ENCODE measurements around the gene SLC44A2. TPM values are rescaled to one million over a fixed set of nuclear protein-coding genes. Genes with fewer than 3 reads are reported as not detected.
A peak's percentile ranks its signal among the peaks of the same experiment; 100 is the strongest.

Gene SLC44A2
- polyA plus RNA-seq, 1 donor (not counting 4 experiments of a cell fraction or from before 2014, with no cell fraction given): 94.7 TPM

DNA sequence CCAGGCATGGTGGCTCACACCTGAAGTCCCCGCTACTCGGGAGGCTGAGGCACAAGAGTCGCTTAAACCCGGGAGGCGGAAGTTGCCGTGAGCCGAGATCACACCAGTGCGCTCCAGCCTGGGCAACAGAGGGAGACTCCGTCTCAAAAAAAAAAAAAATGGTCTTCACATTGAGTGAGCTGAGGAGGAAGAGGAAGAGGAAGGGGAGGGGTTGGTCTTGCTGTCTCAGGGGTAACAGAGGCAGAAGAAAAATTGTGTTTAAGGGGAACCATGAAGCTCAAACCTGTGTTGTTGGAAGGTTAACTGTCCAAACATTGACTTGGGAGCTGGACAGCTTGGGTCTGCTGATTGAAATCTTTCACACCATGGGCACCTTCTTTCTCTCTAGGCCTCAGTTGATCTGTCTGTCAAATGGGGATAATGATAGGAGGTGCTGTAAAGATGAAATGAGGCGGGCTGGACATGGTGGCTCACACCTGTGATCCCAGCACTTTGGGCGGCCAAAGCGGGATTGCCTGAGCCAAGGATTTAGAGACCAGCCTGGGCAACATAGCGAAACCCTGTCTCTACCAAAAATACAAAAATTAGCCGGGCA lies 9.8 kb upstream of the SLC44A2 start:
- peaks cover 17% of the 10 kb centered on the region for H3K4me1 ChIP-seq (ENCODE audit: control insufficient read depth, extremely low read depth, insufficient read depth, low read length)
- TF ChIP-seq, protein P1, sequence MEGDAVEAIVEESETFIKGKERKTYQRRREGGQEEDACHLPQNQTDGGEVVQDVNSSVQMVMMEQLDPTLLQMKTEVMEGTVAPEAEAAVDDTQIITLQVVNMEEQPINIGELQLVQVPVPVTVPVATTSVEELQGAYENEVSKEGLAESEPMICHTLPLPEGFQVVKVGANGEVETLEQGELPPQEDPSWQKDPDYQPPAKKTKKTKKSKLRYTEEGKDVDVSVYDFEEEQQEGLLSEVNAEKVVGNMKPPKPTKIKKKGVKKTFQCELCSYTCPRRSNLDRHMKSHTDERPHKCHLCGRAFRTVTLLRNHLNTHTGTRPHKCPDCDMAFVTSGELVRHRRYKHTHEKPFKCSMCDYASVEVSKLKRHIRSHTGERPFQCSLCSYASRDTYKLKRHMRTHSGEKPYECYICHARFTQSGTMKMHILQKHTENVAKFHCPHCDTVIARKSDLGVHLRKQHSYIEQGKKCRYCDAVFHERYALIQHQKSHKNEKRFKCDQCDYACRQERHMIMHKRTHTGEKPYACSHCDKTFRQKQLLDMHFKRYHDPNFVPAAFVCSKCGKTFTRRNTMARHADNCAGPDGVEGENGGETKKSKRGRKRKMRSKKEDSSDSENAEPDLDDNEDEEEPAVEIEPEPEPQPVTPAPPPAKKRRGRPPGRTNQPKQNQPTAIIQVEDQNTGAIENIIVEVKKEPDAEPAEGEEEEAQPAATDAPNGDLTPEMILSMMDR (optimal IDR thresholded peaks at IDR 0.05 in 1 of 3, IDR thresholded peaks at IDR 0.05 in 1 of 3, conservative IDR thresholded peaks at IDR 0.05 in 1 of 3; ENCODE audit: extremely low read depth in 1 of 3, insufficient read depth in 2 of 3, low read length in 3 of 3): no peak
- no peak for TF ChIP-seq EZH2 (IDR thresholded peaks at IDR 0.05; ENCODE audit: low read length)
- no peak overlapping the region for H2AFZ ChIP-seq (ENCODE audit: control insufficient read depth, low read length)
- dilution Hi-C loops (cut with MboI; ENCODE audit: extremely low pct_ligation_motif_present, low sequenced_read_pairs): no loop called here
- H3K9me3 ChIP-seq (ENCODE audit: control insufficient read depth, low read depth, low read length): no peaks in the 10 kb centered on the region
- H3K27ac ChIP-seq (ENCODE audit: control insufficient read depth, insufficient read depth, low read length): no peak overlapping the region
- no peak overlapping the region for H3K4me3 ChIP-seq (ENCODE audit: control insufficient read depth in 2 of 3, extremely low read depth in 1 of 3, insufficient read depth in 2 of 3, low read depth in 1 of 3, low read length in 3 of 3)
- no peak for FAIRE-seq
- H3K9ac ChIP-seq (ENCODE audit: control insufficient read depth, extremely low read depth, insufficient read depth, low read length): no peak overlapping the region
- H3K27me3 ChIP-seq (ENCODE audit: control insufficient read depth, extremely low read depth, insufficient read depth, low read length): no peaks in the 10 kb centered on the region
- H3K79me2 ChIP-seq (ENCODE audit: control insufficient read depth, insufficient read depth, low read length): no peaks in the 10 kb centered on the region
- no peaks in the 10 kb centered on the region for H3K9me1 ChIP-seq (ENCODE audit: control insufficient read depth, extremely low read depth, insufficient read depth, low read length)
- no peaks in the 10 kb centered on the region for H4K20me1 ChIP-seq (ENCODE audit: control insufficient read depth, extremely low read depth, insufficient read depth, low read length)
- H3K36me3 ChIP-seq (ENCODE audit: control insufficient read depth in 2 of 2, extremely low read depth in 1 of 2, insufficient read depth in 2 of 2, low read length in 2 of 2): no peaks in the 10 kb centered on the region
- no peak for DNase-seq (ENCODE audit: low read depth, low spot score)
- H3K4me2 ChIP-seq (ENCODE audit: control insufficient read depth, extremely low read depth, insufficient read depth, low read depth, low read length): no peak overlapping the region

DNA sequence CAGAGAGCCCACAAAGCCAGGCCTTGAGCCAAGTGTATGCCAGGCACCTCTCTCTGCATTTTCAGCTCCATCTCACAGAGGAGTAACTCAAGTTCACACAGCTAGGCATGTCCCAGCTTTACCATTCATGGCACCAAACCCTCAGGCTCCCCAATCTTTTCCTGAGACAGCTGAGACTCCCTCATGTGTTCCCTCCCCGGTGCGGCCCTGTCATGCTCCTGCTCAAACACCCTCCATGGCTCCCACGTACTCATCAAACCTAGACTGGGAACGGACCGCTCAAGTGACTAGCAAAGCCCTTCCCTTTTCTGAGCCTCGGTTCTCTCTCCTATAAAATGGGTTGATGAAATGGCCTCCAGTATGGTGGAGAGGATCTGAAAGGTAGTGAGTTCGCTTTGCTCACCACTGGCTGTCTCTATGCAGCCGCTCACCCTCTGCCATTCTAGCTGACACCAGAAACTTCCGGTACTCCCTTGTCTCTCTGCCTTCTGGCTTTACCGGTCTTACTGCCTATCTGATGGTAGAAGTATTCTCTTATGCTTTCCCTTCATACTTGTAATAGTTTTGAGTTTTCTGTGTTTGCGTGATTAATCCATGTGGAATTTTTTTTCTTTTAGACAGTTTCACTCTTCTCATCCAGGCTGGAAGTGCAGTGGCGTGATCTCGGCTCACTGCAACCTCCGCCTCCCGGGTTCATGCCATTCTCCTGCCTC lies 7.8 kb upstream of the SLC44A2 start:
- dilution Hi-C loops (cut with MboI; ENCODE audit: extremely low pct_ligation_motif_present, low sequenced_read_pairs): no loop called here
- FAIRE-seq: peak; percentile 94
- Histone ChIP-seq H3K79me2 (ENCODE audit: control insufficient read depth, insufficient read depth, low read length) (no peaks in the 10 kb centered on the region), H3K27ac (ENCODE audit: control insufficient read depth, insufficient read depth, low read length) (peak overlapping the region; percentile 89), H4K20me1 (ENCODE audit: control insufficient read depth, extremely low read depth, insufficient read depth, low read length) (no peaks in the 10 kb centered on the region), H3K4me1 (ENCODE audit: control insufficient read depth, extremely low read depth, insufficient read depth, low read length) (peaks cover 20% of the 10 kb centered on the region), H3K36me3 (ENCODE audit: control insufficient read depth in 2 of 2, extremely low read depth in 1 of 2, insufficient read depth in 2 of 2, low read length in 2 of 2) (no peaks in the 10 kb centered on the region), H3K9me1 (ENCODE audit: control insufficient read depth, extremely low read depth, insufficient read depth, low read length) (no peaks in the 10 kb centered on the region), H3K27me3 (ENCODE audit: control insufficient read depth, extremely low read depth, insufficient read depth, low read length) (no peaks in the 10 kb centered on the region), H3K9ac (ENCODE audit: control insufficient read depth, extremely low read depth, insufficient read depth, low read length) (peak overlapping the region; percentile 61), H2AFZ (ENCODE audit: control insufficient read depth, low read length) (peak overlapping the region; percentile 59), H3K9me3 (ENCODE audit: control insufficient read depth, low read depth, low read length) (no peaks in the 10 kb centered on the region), H3K4me2 (ENCODE audit: control insufficient read depth, extremely low read depth, insufficient read depth, low read depth, low read length) (peak overlapping the region; percentile 54), H3K4me3 (ENCODE audit: control insufficient read depth in 2 of 3, extremely low read depth in 1 of 3, insufficient read depth in 2 of 3, low read depth in 1 of 3, low read length in 3 of 3) (peak overlapping the region in 2 of 3 experiments; percentile 8 to 51)
- DNase-seq (ENCODE audit: low read depth, low spot score): peak; percentile 69
- TF ChIP-seq, protein P1 (optimal IDR thresholded peaks at IDR 0.05 in 1 of 3, IDR thresholded peaks at IDR 0.05 in 1 of 3, conservative IDR thresholded peaks at IDR 0.05 in 1 of 3; ENCODE audit: extremely low read depth in 1 of 3, insufficient read depth in 2 of 3, low read length in 3 of 3): no peak
- TF ChIP-seq EZH2 (IDR thresholded peaks at IDR 0.05; ENCODE audit: low read length): no peak
